ENCODE measurements around the gene SERPINB6. TPM values are rescaled to one million over a fixed set of nuclear protein-coding genes. Genes with fewer than 3 reads are reported as not detected.

The SERPINB6 gene
- polyA plus RNA-seq, 1 donor (not counting 4 experiments of a cell fraction or from before 2014, with no cell fraction given), result 66.4 TPM

GRCh38 chr6:2982426-2983117, 11.2 kb upstream of the SERPINB6 start:
- Histone ChIP-seq H3K4me3 (ENCODE audit: control insufficient read depth in 2 of 3, extremely low read depth in 1 of 3, insufficient read depth in 2 of 3, low read depth in 1 of 3, low read length in 3 of 3) (no peak overlapping the region), H3K9me1 (ENCODE audit: control insufficient read depth, extremely low read depth, insufficient read depth, low read length) (peaks cover 2% of the 10 kb centered on the region), H3K79me2 (ENCODE audit: control insufficient read depth, insufficient read depth, low read length) (no peaks in the 10 kb centered on the region), H3K4me1 (ENCODE audit: control insufficient read depth, extremely low read depth, insufficient read depth, low read length) (peaks cover 33% of the 10 kb centered on the region), H3K27me3 (ENCODE audit: control insufficient read depth, extremely low read depth, insufficient read depth, low read length) (no peaks in the 10 kb centered on the region), H3K4me2 (ENCODE audit: control insufficient read depth, extremely low read depth, insufficient read depth, low read depth, low read length) (no peak overlapping the region), H3K27ac (ENCODE audit: control insufficient read depth, insufficient read depth, low read length) (no peak overlapping the region), H3K36me3 (ENCODE audit: control insufficient read depth in 2 of 2, extremely low read depth in 1 of 2, insufficient read depth in 2 of 2, low read length in 2 of 2) (no peaks in the 10 kb centered on the region), H3K9ac (ENCODE audit: control insufficient read depth, extremely low read depth, insufficient read depth, low read length) (no peak overlapping the region), H2AFZ (ENCODE audit: control insufficient read depth, low read length) (no peak overlapping the region), H4K20me1 (ENCODE audit: control insufficient read depth, extremely low read depth, insufficient read depth, low read length) (no peaks in the 10 kb centered on the region), H3K9me3 (ENCODE audit: control insufficient read depth, low read depth, low read length) (no peaks in the 10 kb centered on the region)
- no peak for DNase-seq (ENCODE audit: low read depth, low spot score)
- no peak for FAIRE-seq
- TF ChIP-seq, protein P1, sequence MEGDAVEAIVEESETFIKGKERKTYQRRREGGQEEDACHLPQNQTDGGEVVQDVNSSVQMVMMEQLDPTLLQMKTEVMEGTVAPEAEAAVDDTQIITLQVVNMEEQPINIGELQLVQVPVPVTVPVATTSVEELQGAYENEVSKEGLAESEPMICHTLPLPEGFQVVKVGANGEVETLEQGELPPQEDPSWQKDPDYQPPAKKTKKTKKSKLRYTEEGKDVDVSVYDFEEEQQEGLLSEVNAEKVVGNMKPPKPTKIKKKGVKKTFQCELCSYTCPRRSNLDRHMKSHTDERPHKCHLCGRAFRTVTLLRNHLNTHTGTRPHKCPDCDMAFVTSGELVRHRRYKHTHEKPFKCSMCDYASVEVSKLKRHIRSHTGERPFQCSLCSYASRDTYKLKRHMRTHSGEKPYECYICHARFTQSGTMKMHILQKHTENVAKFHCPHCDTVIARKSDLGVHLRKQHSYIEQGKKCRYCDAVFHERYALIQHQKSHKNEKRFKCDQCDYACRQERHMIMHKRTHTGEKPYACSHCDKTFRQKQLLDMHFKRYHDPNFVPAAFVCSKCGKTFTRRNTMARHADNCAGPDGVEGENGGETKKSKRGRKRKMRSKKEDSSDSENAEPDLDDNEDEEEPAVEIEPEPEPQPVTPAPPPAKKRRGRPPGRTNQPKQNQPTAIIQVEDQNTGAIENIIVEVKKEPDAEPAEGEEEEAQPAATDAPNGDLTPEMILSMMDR (optimal IDR thresholded peaks at IDR 0.05 in 1 of 3, IDR thresholded peaks at IDR 0.05 in 1 of 3, conservative IDR thresholded peaks at IDR 0.05 in 1 of 3; ENCODE audit: extremely low read depth in 1 of 3, insufficient read depth in 2 of 3, low read length in 3 of 3), result no peak
- no peak for TF ChIP-seq EZH2 (IDR thresholded peaks at IDR 0.05; ENCODE audit: low read length)
- dilution Hi-C loops (cut with MboI; ENCODE audit: extremely low pct_ligation_motif_present, low sequenced_read_pairs), result no loop called here

DNA sequence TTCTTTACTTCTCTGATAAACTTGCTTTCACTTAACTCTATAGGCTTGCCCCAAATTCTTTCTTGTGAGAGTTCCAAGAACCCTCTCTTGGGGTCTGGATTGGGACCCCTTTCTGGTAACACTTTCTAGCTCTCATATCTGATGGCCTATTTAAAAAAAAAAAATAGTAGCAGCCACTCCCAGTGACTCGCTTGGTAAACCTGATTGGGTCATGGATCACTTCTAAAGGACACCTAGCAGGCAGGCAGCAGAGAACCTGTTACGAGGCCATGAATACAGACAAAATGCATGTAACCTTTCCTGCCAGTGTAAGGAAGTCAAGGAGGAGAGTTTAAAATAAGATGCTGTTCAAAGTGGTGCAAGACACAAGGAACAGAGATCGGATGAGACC, 9.1 kb upstream of the SERPINB6 start:
- no peak overlapping the region for H3K4me3 ChIP-seq (ENCODE audit: control insufficient read depth in 2 of 3, extremely low read depth in 1 of 3, insufficient read depth in 2 of 3, low read depth in 1 of 3, low read length in 3 of 3)
- H3K9me3 ChIP-seq (ENCODE audit: control insufficient read depth, low read depth, low read length), result no peaks in the 10 kb centered on the region
- no peaks in the 10 kb centered on the region for H3K9me1 ChIP-seq (ENCODE audit: control insufficient read depth, extremely low read depth, insufficient read depth, low read length)
- H2AFZ ChIP-seq (ENCODE audit: control insufficient read depth, low read length), result no peak overlapping the region
- H3K79me2 ChIP-seq (ENCODE audit: control insufficient read depth, insufficient read depth, low read length), result no peaks in the 10 kb centered on the region
- no peak overlapping the region for H3K27ac ChIP-seq (ENCODE audit: control insufficient read depth, insufficient read depth, low read length)
- peaks cover 23% of the 10 kb centered on the region for H3K4me1 ChIP-seq (ENCODE audit: control insufficient read depth, extremely low read depth, insufficient read depth, low read length)
- no peak overlapping the region for H3K9ac ChIP-seq (ENCODE audit: control insufficient read depth, extremely low read depth, insufficient read depth, low read length)
- no peak for TF ChIP-seq EZH2 (IDR thresholded peaks at IDR 0.05; ENCODE audit: low read length)
- TF ChIP-seq, protein P1 (optimal IDR thresholded peaks at IDR 0.05 in 1 of 3, IDR thresholded peaks at IDR 0.05 in 1 of 3, conservative IDR thresholded peaks at IDR 0.05 in 1 of 3; ENCODE audit: extremely low read depth in 1 of 3, insufficient read depth in 2 of 3, low read length in 3 of 3), result no peak
- DNase-seq (ENCODE audit: low read depth, low spot score) (no peak), FAIRE-seq (no peak)
- no peak overlapping the region for H3K4me2 ChIP-seq (ENCODE audit: control insufficient read depth, extremely low read depth, insufficient read depth, low read depth, low read length)
- H3K27me3 ChIP-seq (ENCODE audit: control insufficient read depth, extremely low read depth, insufficient read depth, low read length), result no peaks in the 10 kb centered on the region
- H3K36me3 ChIP-seq (ENCODE audit: control insufficient read depth in 2 of 2, extremely low read depth in 1 of 2, insufficient read depth in 2 of 2, low read length in 2 of 2), result no peaks in the 10 kb centered on the region
- H4K20me1 ChIP-seq (ENCODE audit: control insufficient read depth, extremely low read depth, insufficient read depth, low read length), result no peaks in the 10 kb centered on the region
- dilution Hi-C loops (cut with MboI; ENCODE audit: extremely low pct_ligation_motif_present, low sequenced_read_pairs), result no loop called here
